HG02571 (cell line): ENCODE measurements around the gene ZNF311.
"Not testable (repeated sequence)": the region's sequence is repeated elsewhere in the genome, so short reads cannot be mapped to it uniquely, and the experiment has no call there.

ENCODE experiments used
- ATAC-seq: cut with Tn5 transposase; IDR thresholded peaks from one replicate; pipeline ENCODE4 v1.9.1; 2021; ENCODE audit warnings: mild to moderate bottlenecking, moderate library complexity; ENCODE audit not compliant: unreplicated experiment

ZNF311 gene

GRCh38 chr6:28956331-28956730 lies 48.8 kb downstream of the ZNF311 start:
- no peak for ATAC-seq

- no peak for ATAC-seq
Observed at GRCh38 chr6:28953585-28954258, 51.4 kb downstream of the ZNF311 start.

GRCh38 chr6:28953039-28953584 lies 52.0 kb downstream of the ZNF311 start:
- ATAC-seq: no peak

- ATAC-seq: not testable (repeated sequence)
Observed at GRCh38 chr6:28949656-28950195, 55.4 kb downstream of the ZNF311 start.

- no peak for ATAC-seq
Observed at GRCh38 chr6:28948782-28949486, 56.2 kb downstream of the ZNF311 start.

- no peak for ATAC-seq
Observed at GRCh38 chr6:28947831-28948270, 57.3 kb downstream of the ZNF311 start.

- no peak for ATAC-seq
Observed at GRCh38 chr6:28947067-28947765, 57.9 kb downstream of the ZNF311 start.

GRCh38 chr6:28945349-28945748 lies 59.8 kb downstream of the ZNF311 start:
- no peak for ATAC-seq
